KOPT-K1 (cell line): ENCODE measurements around the gene TRIM71.
"Not testable (repeated sequence)": the region's sequence is repeated elsewhere in the genome, so short reads cannot be mapped to it uniquely, and the experiment has no call there.

Experiments
- H3K27ac ChIP-seq: fragments of 200-600 bp; sonication (generic); 2 replicates; pipeline ENCODE4 v1.5.1; 2016; ENCODE audit warnings: antibody characterized with exemption, mild to moderate bottlenecking, low read depth, low read length; ENCODE audit not compliant: poor library complexity, severe bottlenecking
- H3K36me3 ChIP-seq: fragments of 200-600 bp; sonication (generic); 2 replicates; pipeline ENCODE4 v1.5.1; 2017; ENCODE audit warnings: antibody characterized with exemption, mild to moderate bottlenecking, low read length, moderate library complexity; ENCODE audit not compliant: insufficient read depth
- H3K9me3 ChIP-seq: fragments of 200-600 bp; sonication (generic); 2 replicates; pipeline ENCODE4 v1.5.1; 2017; ENCODE audit warnings: antibody characterized with exemption, low read length, mild to moderate bottlenecking; ENCODE audit not compliant: insufficient read depth, poor library complexity, severe bottlenecking

The TRIM71 gene

GRCh38 chr3:32895701-32896100, 77.9 kb downstream of the TRIM71 start:
- H3K36me3 ChIP-seq = peaks cover 8% of the 10 kb centered on the region; the same call in 1 of the 2 replicates
- H3K9me3 ChIP-seq = no peaks in the 10 kb centered on the region
- no peak overlapping the region for H3K27ac ChIP-seq

- H3K9me3 ChIP-seq = no peaks in the 10 kb centered on the region
- H3K36me3 ChIP-seq = peaks cover 4% of the 10 kb centered on the region; the same call in 1 of the 2 replicates
- H3K27ac ChIP-seq = no peak overlapping the region
Observed at GRCh38 chr3:32896143-32896542, 78.3 kb downstream of the TRIM71 start.

DNA sequence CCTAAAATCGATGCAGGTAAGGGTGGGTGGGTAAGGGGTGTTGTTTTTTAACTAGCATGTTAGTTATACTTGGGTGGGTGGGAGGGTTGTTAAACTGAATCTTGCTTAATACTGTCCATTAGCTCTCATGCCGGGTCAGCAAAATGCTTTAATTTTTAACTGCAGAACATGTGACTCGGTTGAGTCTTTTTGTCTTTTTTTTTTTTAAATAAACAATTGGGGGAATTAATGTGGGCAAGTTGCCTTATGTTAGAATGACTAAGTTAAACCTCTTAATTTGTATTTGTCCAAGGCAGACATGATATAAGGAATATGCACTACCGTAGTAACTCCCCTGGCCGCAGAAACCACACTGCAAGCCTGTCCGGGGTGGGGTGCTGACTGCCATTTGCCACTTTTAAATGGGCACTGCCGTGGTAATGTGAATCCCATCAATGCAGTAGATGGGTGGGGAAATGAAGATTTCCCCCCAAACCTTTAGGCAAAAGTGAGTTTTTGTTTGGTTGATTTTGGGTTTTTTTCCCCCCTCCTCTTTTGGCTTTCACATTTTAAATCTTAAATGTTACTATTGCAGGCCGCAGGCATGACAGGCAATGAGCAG, 79.3 kb downstream of the TRIM71 start:
- Histone ChIP-seq H3K27ac (no peak overlapping the region), H3K9me3 (no peaks in the 10 kb centered on the region), H3K36me3 (no peaks in the 10 kb centered on the region)

DNA sequence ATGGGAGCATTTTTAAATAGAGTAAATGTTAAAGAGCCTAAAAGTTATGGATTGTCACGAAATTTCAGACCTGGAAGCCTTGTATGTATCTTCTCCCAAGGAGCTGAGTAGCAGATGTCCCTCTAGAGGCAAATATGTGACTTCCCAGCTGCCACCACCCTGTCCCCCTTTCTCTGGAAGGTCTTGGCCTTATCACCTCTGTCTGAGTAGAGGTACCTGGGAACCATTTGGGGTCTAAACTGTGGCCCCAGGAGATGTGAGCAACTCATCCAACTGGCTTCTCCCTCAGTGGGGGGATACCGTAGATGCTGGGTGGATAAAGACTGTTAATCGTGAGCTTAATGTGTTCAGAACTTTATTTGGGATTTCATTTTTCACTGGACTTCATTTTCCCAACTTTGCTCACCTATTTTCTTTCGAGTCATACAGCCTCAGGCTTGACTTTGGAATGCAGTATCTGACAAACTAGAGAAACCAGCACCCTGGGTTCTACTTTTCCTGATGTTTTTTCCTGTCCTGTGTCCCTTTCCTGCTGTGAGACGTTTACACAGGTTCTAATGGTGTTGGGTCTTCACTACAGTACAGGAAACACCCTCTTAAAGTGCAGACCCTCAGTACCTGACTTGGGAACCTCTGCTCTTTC, 80.3 kb downstream of the TRIM71 start:
- Histone ChIP-seq H3K36me3 (no peaks in the 10 kb centered on the region), H3K27ac (no peak overlapping the region), H3K9me3 (no peaks in the 10 kb centered on the region)

DNA sequence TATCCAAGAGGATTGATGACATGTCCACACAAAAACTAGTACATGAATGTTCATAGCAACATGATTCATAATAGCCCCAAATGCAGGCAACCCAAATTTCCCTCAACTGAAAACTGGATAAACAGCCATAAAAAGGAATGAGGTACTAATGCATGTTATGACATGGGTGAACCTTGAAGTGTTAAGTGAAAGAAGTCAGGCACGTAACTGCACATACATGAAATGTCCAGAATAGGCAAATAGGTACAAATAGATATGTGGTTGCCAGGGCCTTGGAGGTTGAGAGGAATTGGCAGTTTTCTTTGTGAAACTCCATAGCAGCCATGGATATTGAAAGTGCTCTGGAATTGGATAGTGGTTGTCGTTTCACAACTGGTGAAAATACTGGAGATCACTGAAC, 81.5 kb downstream of the TRIM71 start:
- H3K36me3 ChIP-seq = no peaks in the 10 kb centered on the region
- H3K9me3 ChIP-seq = no peaks in the 10 kb centered on the region
- no peak overlapping the region for H3K27ac ChIP-seq

DNA sequence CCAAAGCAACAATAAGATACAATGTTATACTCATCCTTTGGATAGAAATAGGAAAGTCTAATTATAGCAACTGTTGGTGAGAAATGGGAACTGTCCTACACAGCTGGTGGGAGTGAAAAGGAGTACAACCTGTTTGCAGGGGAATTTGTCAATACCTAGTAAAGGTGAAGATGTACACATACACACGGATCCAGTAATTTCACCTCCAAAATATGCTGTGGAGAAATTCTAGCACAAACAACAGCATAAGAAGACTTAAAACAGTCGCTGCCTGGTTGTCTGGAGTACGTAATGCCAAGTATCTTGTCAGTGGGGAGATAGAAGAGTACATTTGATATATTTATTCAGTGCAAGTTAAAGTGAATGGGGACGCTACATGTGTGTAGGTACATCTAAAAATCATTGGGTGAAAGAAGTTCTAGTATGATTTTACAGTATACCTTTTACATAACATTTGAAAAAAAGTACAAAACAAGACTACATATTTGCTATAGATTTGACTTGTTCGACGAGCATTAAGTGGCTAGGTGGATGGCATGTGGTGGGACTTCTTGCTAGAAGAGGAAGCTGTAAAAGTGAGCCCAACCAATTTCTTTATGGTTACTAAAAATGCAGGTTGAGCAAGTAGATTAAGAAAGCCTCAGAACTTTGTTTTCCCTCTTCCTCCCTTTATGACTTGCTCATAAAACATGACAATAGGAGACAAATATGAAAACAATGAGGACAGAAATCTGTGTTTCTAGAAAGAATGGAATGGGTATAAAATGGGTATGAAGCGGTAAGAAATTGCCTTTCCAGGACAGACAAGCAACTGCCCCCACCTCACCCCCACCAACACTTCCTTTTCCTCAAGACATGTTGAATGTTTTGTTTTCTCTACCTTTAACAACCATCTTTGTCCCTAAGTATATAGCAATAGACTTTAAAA, 83.5 kb downstream of the TRIM71 start:
- Histone ChIP-seq H3K9me3 (no peaks in the 10 kb centered on the region), H3K27ac (no peak overlapping the region), H3K36me3 (no peaks in the 10 kb centered on the region)

- H3K36me3 ChIP-seq, H3K9me3 ChIP-seq: not testable (repeated sequence)
- peak overlapping the region; percentile 41 for H3K27ac ChIP-seq
Observed at GRCh38 chr3:32902887-32903371, 85.1 kb downstream of the TRIM71 start.

DNA sequence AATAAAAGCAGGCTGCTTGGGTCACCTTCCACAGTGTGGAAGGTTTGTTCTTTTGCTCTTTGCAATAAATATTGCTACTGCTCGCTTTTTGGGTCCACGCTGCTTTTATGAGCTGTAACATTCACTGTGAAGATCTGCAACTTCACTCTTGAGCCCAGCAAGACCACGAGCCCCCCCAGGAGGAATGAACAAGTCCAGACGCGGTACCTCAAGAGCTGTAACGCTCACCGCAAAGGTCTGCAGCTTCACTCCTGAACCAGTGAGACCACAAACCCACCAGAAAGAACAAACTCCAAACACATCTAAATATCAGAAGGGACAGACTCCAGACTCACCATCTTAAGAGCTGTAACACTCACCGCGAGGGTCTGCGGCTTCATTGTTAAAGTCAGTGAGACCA, 86.2 kb downstream of the TRIM71 start:
- Histone ChIP-seq H3K9me3 (no peaks in the 10 kb centered on the region), H3K36me3 (no peaks in the 10 kb centered on the region), H3K27ac (no peak overlapping the region)

DNA sequence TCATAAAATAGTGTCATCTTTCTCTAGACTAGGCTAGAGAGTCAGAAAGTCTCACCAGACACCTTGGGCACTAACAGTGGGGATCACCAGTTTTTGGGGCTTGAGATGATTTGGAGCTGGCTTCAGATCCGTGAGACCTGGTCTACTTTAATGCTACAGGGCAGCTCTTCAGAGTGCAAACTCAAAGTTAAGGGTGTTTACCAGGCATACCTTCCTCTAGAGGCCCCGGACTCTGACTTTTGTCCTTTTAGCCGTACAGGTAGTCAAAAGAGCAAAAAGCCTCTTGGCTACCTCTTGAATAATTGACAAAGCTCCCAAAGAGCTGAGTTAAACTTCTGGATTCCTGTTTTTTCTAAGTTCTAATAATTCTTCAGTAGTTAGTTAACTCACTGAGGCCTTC, 92.2 kb downstream of the TRIM71 start:
- H3K27ac ChIP-seq = no peak overlapping the region
- no peaks in the 10 kb centered on the region for H3K9me3 ChIP-seq
- no peaks in the 10 kb centered on the region for H3K36me3 ChIP-seq

DNA sequence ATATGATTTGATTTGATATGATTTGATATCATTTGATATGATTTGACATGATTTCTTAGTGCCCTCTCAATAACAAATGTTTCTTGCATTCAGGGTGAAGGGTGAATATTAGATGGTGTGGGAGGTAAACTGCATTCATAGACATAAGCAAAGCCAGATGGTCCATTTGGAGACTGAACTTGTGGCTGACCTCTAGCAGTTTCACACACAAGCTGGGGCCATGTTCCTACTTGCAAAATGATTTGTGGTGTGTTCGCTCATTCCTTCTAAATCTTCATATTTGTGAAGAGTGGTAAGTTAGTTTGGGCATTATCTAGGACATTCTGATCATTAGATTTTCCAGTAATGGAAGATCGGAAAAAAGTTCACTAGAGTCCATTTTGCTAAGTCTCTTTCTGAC, 93.2 kb downstream of the TRIM71 start:
- Histone ChIP-seq H3K27ac (no peak overlapping the region), H3K9me3 (no peaks in the 10 kb centered on the region), H3K36me3 (no peaks in the 10 kb centered on the region)

- Histone ChIP-seq H3K36me3 (no peaks in the 10 kb centered on the region), H3K9me3 (peaks cover 7% of the 10 kb centered on the region), H3K27ac (no peak overlapping the region)
Observed at GRCh38 chr3:32912046-32912445, 94.2 kb downstream of the TRIM71 start.

GRCh38 chr3:32913790-32914446, 96.1 kb downstream of the TRIM71 start:
- Histone ChIP-seq H3K36me3 (no peaks in the 10 kb centered on the region), H3K27ac (no peak overlapping the region), H3K9me3 (peaks cover 18% of the 10 kb centered on the region)

GRCh38 chr3:32919920-32920319, 102.1 kb downstream of the TRIM71 start:
- no peak overlapping the region for H3K27ac ChIP-seq
- no peaks in the 10 kb centered on the region for H3K36me3 ChIP-seq
- peaks cover 18% of the 10 kb centered on the region for H3K9me3 ChIP-seq

- H3K9me3 ChIP-seq = peaks cover 11% of the 10 kb centered on the region
- H3K36me3 ChIP-seq = no peaks in the 10 kb centered on the region
- no peak overlapping the region for H3K27ac ChIP-seq
Observed at GRCh38 chr3:32922078-32922477, 104.3 kb downstream of the TRIM71 start.

DNA sequence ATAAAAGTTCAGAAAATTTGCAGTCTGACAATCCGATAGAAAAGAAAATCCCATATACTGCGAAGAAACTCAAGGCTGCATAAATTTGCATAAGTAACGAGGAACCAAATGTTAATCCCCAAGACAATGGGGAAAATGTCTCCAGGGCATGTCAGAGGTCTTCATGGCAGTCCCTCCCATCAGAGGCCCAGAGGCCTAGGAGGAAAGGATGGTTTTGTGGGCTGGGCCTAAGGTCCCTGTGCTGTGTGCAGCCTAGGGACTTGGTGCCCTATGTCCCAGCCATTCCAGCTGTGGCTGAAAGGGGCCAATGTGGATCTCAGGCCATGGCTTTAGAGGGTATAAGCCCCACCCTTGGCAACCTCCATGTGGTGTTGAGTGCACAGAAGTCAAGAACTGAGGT, 112.4 kb downstream of the TRIM71 start:
- Histone ChIP-seq H3K36me3 (no peaks in the 10 kb centered on the region), H3K27ac (no peak overlapping the region), H3K9me3 (no peaks in the 10 kb centered on the region)
